Mesothelial cell of epicardium (in vitro differentiated cells): ENCODE measurements around the gene PGAM1. TPM values are rescaled to one million over a fixed set of nuclear protein-coding genes. Genes with fewer than 3 reads are reported as not detected.

Experiments
- DNase-seq, 2 experiments: peaks; one replicate each; pipeline ENCODE4 v3.0.0; 2021; ENCODE audit warnings: low spot score in 2 of 2; ENCODE audit not compliant: unreplicated experiment in 2 of 2
- H3K27ac Mint-ChIP-seq: 2 replicates; pipeline ENCODE4 v1.8.0; 2021; ENCODE audit warnings: mixed read lengths
- H3K27me3 Mint-ChIP-seq: 2 replicates; pipeline ENCODE4 v1.8.0; 2021; ENCODE audit warnings: low read depth, mixed read lengths
- H3K36me3 Mint-ChIP-seq: 2 replicates; pipeline ENCODE4 v1.8.0; 2021; ENCODE audit warnings: mixed read lengths
- H3K4me1 Mint-ChIP-seq: 2 replicates; pipeline ENCODE4 v1.8.0; 2021; ENCODE audit warnings: mixed read lengths
- H3K4me3 Mint-ChIP-seq: 2 replicates; pipeline ENCODE4 v1.8.0; 2021; ENCODE audit warnings: mild to moderate bottlenecking, moderate library complexity, mixed read lengths
- H3K9me3 Mint-ChIP-seq: 2 replicates; pipeline ENCODE4 v1.8.0; 2021; ENCODE audit warnings: mixed read lengths
- total RNA-seq: library from RNA; stranded (reverse); gene quantifications from 3 replicates; pipeline ENCODE4 v1.2.1, GENCODE V29; 2021
- TF ChIP-seq, protein P1 (sequence below): fragments of 200-600 bp; sonication (generic); IDR thresholded peaks from one replicate; pipeline ENCODE4 v1.5.0; 2021; ENCODE audit warnings: antibody characterized with exemption; ENCODE audit not compliant: unreplicated experiment

PGAM1 gene
- total RNA-seq, 1 donor from 2014 or later: 188 TPM

DNA sequence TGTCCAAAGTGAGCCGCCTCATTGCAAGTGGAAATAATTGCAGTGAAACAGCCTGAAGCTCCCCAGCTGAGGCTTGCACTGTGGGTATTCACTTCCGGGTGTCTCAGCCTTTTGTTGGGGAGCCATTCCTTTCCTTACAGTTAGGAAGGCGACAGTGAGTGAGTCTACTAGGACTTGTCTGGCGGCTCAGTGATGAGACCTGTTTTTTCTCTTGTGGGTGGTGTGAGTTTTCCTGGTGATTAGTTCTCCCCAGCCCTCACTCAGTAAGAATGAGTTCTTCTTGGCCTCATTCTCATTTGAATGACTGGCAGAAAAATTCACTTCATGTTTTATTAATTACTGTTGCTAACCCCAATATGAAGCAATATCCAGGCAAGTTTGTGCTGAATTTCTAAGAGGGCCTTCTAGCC is 2.6 kb downstream of the PGAM1 start:
- DNase-seq: no peak
- peaks cover 17% of the 10 kb centered on the region for H3K36me3 Mint-ChIP-seq

DNA sequence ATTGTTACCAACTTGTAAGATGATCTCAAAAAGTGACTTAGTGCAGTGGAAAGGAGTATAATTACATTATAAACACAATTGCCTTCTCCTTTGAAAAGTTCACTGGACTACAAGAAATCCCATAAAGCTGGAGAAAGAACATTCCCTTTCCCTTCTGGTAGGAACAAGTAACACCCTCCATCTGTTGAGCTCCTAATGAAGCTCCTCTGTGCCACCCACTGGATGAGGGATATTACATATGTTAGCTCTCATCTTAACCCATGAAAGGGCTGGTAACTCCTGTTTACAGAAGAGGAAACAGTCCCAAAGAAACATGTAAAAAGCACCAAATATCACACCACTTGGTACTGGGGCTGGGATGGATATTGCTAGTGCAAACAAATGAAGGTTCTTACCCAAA is 8.1 kb downstream of the PGAM1 start:
- Mint-ChIP-seq H3K36me3 (peaks cover 33% of the 10 kb centered on the region), H3K4me1 (peaks cover 5% of the 10 kb centered on the region), H3K9me3 (no peaks in the 10 kb centered on the region), H3K27me3 (no peaks in the 10 kb centered on the region), H3K27ac (peak overlapping the region; percentile 21), H3K4me3 (no peak overlapping the region)
- TF ChIP-seq, protein P1, sequence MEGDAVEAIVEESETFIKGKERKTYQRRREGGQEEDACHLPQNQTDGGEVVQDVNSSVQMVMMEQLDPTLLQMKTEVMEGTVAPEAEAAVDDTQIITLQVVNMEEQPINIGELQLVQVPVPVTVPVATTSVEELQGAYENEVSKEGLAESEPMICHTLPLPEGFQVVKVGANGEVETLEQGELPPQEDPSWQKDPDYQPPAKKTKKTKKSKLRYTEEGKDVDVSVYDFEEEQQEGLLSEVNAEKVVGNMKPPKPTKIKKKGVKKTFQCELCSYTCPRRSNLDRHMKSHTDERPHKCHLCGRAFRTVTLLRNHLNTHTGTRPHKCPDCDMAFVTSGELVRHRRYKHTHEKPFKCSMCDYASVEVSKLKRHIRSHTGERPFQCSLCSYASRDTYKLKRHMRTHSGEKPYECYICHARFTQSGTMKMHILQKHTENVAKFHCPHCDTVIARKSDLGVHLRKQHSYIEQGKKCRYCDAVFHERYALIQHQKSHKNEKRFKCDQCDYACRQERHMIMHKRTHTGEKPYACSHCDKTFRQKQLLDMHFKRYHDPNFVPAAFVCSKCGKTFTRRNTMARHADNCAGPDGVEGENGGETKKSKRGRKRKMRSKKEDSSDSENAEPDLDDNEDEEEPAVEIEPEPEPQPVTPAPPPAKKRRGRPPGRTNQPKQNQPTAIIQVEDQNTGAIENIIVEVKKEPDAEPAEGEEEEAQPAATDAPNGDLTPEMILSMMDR: no peak
- no peak for DNase-seq

More for the DNA sequence above, 2.6 kb downstream of the PGAM1 start:
- TF ChIP-seq, protein P1: no peak
- H3K27me3 Mint-ChIP-seq: no peaks in the 10 kb centered on the region
- H3K4me3 Mint-ChIP-seq: peak overlapping the region; percentile 67
- H3K4me1 Mint-ChIP-seq: peaks cover 23% of the 10 kb centered on the region
- no peaks in the 10 kb centered on the region for H3K9me3 Mint-ChIP-seq
- H3K27ac Mint-ChIP-seq: peak overlapping the region; percentile 93

DNA sequence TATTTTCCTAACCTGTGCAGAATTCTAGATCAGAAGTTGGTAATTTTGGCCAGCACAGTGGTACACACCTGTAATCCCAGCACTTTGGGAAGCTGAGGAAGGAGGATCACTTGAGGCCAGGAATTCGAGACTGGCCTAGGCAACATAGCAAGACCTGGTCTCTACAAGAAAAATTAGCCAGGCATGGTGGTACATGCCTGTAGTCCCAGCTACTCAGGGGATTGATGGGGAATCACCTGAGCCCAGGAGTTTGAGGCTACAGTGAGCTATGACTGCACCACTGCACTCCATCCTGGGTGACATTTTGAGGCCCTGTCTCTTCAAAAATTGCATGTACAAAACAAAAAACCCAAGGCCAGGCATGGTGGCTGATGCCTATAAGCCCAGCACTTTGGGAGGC is 8.6 kb downstream of the PGAM1 start:
- TF ChIP-seq, protein P1: no peak
- Mint-ChIP-seq H3K27me3 (no peaks in the 10 kb centered on the region), H3K27ac (no peak overlapping the region), H3K4me3 (no peak overlapping the region), H3K4me1 (no peaks in the 10 kb centered on the region), H3K36me3 (peaks cover 31% of the 10 kb centered on the region), H3K9me3 (no peaks in the 10 kb centered on the region)
- DNase-seq: no peak

DNA sequence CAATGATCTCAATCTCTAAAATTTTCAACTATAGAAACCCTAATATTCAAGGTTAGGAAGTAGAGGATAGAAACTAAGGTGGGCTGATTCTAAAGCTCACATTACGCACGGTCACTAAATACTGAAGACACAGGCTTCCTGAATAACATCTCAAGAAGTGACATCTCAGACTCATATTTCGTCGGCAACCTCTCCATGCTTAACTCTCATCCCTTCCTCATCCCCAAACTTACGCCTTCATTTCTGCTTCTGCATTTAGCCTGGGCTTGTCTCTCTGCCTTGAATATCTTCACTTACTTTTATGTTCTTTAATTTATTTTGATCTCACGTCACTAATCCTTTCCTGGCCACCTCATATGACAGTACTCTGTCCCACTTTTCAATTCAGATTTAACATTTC is 9.2 kb downstream of the PGAM1 start:
- Mint-ChIP-seq H3K36me3 (peaks cover 34% of the 10 kb centered on the region), H3K9me3 (no peaks in the 10 kb centered on the region), H3K27ac (no peak overlapping the region), H3K4me3 (no peak overlapping the region), H3K27me3 (no peaks in the 10 kb centered on the region), H3K4me1 (no peaks in the 10 kb centered on the region)
- DNase-seq: no peak
- TF ChIP-seq, protein P1: no peak

- peaks cover 13% of the 10 kb centered on the region for H3K36me3 Mint-ChIP-seq
- no peaks in the 10 kb centered on the region for H3K9me3 Mint-ChIP-seq
- DNase-seq: no peak
- no peaks in the 10 kb centered on the region for H3K27me3 Mint-ChIP-seq
- peaks cover 19% of the 10 kb centered on the region for H3K4me1 Mint-ChIP-seq
- no peak overlapping the region for H3K27ac Mint-ChIP-seq
- TF ChIP-seq, protein P1: no peak
- H3K4me3 Mint-ChIP-seq: no peak overlapping the region
These were observed 16.3 kb downstream of the PGAM1 start for GRCh38 chr10:97442277-97442676.

DNA sequence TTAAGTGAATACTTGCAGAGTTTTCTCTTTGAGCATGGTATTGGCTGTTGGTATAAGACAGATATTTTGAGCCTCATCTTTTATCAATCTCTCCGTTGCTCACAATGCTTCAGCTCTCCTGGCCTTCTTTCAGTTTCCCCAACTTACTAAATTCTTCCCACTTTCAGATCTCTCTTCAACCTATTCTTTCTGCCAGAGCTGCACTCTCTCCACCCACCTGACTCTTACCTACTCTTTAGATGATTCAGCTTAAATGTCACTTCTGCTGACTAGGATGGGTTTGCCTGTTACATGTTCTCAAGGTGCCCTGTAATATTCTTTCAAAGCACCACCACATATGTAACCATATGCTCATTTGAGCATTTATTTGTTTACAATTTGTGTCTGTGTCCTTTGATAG is 18.2 kb downstream of the PGAM1 start:
- Mint-ChIP-seq H3K27me3 (no peaks in the 10 kb centered on the region), H3K4me1 (peaks cover 28% of the 10 kb centered on the region), H3K27ac (no peak overlapping the region), H3K36me3 (peaks cover 10% of the 10 kb centered on the region), H3K4me3 (peak overlapping the region; percentile 96), H3K9me3 (no peaks in the 10 kb centered on the region)
- DNase-seq: no peak
- TF ChIP-seq, protein P1: no peak
